MCF 10A (cell line): Measurements from ENCODE around the gene PCA3. TPM values are rescaled to one million over a fixed set of nuclear protein-coding genes. Genes with fewer than 3 reads are reported as not detected.
"Not testable (repeated sequence)": the region's sequence is repeated elsewhere in the genome, so short reads cannot be mapped to it uniquely, and the experiment has no call there.

Experiments
- BruUV-seq: library from RNA; stranded (reverse); fragments of 400-500 nt; replicated peaks from 2 replicates; lab custom pipeline; 2021; lab: Mats Ljungman, UMichigan
- CTCF ChIA-PET: fragments of 300-600 bp; sonication (Branson Sonifier 250); formaldehyde crosslinking; extraction: SDS; loops from one replicate; lab custom pipeline; 2021; ENCODE audit warnings: antibody characterized with exemption, inconsistent platforms; lab: Yijun Ruan, JAX
- POLR2A ChIA-PET: fragments of 300-600, 350-650 bp; sonication (Branson Sonifier 250); formaldehyde crosslinking; extraction: SDS; loops from one replicate; lab custom pipeline; 2020; ENCODE audit warnings: antibody characterized with exemption, inconsistent platforms; lab: Yijun Ruan, JAX
- DNase-seq: peaks from one replicate; pipeline ENCODE4 v3.0.0-alpha.2; 2018; ENCODE audit not compliant: unreplicated experiment
- H3K27ac Mint-ChIP-seq: one replicate; pipeline ENCODE4 v1.8.0; 2022; ENCODE audit warnings: mild to moderate bottlenecking, low read depth, mixed read lengths; ENCODE audit not compliant: unreplicated experiment
- H3K27me3 Mint-ChIP-seq: one replicate; pipeline ENCODE4 v1.8.0; 2022; ENCODE audit warnings: mixed read lengths; ENCODE audit not compliant: insufficient read depth, unreplicated experiment
- H3K36me3 Mint-ChIP-seq: one replicate; pipeline ENCODE4 v1.8.0; 2022; ENCODE audit warnings: mild to moderate bottlenecking, moderate library complexity, mixed read lengths; ENCODE audit not compliant: insufficient read depth, unreplicated experiment
- H3K4me1 Mint-ChIP-seq: one replicate; pipeline ENCODE4 v1.8.0; 2022; ENCODE audit warnings: mixed read lengths; ENCODE audit not compliant: insufficient read depth, unreplicated experiment
- H3K4me3 Mint-ChIP-seq: one replicate; pipeline ENCODE4 v1.8.0; 2022; ENCODE audit warnings: mild to moderate bottlenecking, moderate library complexity, mixed read lengths; ENCODE audit not compliant: unreplicated experiment
- H3K9me3 Mint-ChIP-seq: one replicate; pipeline ENCODE4 v1.8.0; 2022; ENCODE audit warnings: mixed read lengths; ENCODE audit not compliant: unreplicated experiment
- intact Hi-C: fragments of 100-400 bp; cut with micrococcal nuclease; formaldehyde crosslinking; loops from 2 replicates; pipeline ENCODE4 v1.14.1; 2022
- total RNA-seq: library from RNA; stranded (reverse); gene quantifications from 2 replicates; pipeline ENCODE4 v1.2.3, GENCODE V29; 2022
- TF ChIP-seq, protein P1 (sequence below): fragments of 200-600 bp; IDR thresholded peaks from one replicate; pipeline ENCODE4 v1.8.0; 2022; ENCODE audit warnings: antibody characterized with exemption, mild to moderate bottlenecking; ENCODE audit not compliant: unreplicated experiment

PCA3 gene
- total RNA-seq, 1 experiment from 2014 or later: not detected

DNA sequence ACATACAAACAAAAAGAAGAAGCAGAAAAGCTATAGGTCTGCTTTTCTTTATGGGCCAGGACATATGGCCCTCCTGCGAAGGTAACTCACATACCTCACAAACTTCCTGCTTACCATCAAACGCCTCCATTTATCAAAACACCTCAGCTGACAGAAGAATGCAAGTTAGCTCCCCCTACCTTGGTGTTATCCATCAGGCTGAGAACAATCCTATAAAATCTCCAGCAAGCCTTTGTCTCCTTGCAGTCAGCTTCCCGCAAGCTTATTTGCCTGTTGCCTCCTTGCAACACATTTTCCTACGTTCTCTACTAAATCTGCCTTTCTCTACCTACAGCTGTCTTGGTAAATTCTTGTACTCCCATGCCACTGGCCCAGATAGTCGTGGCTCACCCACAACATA, 22.7 kb upstream of the PCA3 start:
- Mint-ChIP-seq H3K4me1 (no peaks in the 10 kb centered on the region), H3K4me3 (no peak overlapping the region), H3K27ac (no peak overlapping the region), H3K9me3 (no peaks in the 10 kb centered on the region), H3K27me3 (no peaks in the 10 kb centered on the region), H3K36me3 (no peaks in the 10 kb centered on the region)
- TF ChIP-seq, protein P1, sequence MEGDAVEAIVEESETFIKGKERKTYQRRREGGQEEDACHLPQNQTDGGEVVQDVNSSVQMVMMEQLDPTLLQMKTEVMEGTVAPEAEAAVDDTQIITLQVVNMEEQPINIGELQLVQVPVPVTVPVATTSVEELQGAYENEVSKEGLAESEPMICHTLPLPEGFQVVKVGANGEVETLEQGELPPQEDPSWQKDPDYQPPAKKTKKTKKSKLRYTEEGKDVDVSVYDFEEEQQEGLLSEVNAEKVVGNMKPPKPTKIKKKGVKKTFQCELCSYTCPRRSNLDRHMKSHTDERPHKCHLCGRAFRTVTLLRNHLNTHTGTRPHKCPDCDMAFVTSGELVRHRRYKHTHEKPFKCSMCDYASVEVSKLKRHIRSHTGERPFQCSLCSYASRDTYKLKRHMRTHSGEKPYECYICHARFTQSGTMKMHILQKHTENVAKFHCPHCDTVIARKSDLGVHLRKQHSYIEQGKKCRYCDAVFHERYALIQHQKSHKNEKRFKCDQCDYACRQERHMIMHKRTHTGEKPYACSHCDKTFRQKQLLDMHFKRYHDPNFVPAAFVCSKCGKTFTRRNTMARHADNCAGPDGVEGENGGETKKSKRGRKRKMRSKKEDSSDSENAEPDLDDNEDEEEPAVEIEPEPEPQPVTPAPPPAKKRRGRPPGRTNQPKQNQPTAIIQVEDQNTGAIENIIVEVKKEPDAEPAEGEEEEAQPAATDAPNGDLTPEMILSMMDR: no peak
- ChIA-PET CTCF (interaction anchor here (0.6 to 0.8 kb wide), 2 partner anchors 81 to 269 kb away, joined by 3 to 4 read pairs; no protein-coding TSS in a partner anchor), POLR2A (interaction anchor here (0.6 kb wide), 1 partner anchor 13 kb away, joined by 3 read pairs; no protein-coding TSS in a partner anchor)
- intact Hi-C loops: no loop called here
- no peak for DNase-seq
- no TSS peak for BruUV-seq

DNA sequence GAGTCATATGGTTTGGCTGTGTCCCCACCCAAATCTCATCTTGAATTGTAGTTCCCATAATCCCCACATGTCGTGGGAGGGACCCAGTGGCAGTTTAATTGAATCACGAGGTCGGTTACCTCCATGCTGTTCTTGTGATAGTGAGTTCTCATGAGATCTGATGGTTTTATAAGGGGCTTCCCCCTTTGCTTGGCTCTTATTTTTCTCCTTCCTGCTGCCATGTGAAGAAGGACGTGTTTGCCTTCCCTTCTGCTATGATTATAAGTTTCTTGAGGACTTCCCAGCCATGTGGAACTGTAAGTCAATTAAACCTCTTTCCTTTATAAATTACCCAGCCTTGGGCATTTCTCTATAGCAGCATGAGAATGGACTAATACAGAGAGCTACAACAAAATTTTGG, 21.3 kb upstream of the PCA3 start:
- H3K36me3 Mint-ChIP-seq, DNase-seq, H3K4me3 Mint-ChIP-seq, H3K27ac Mint-ChIP-seq, intact Hi-C loops, H3K9me3 Mint-ChIP-seq, H3K4me1 Mint-ChIP-seq, POLR2A ChIA-PET, BruUV-seq, H3K27me3 Mint-ChIP-seq: not testable (repeated sequence)
- CTCF ChIA-PET: interaction anchor here (0.5 kb wide), 1 partner anchor 163 kb away, joined by 4 read pairs; no protein-coding TSS in a partner anchor

- no peaks in the 10 kb centered on the region for H3K36me3 Mint-ChIP-seq
- ChIA-PET CTCF (interaction anchor here (1.4 kb wide), 1 partner anchor 13 kb away, joined by 3 read pairs; no protein-coding TSS in a partner anchor), POLR2A (no interaction called here)
- H3K4me3 Mint-ChIP-seq: no peak overlapping the region
- no peak for DNase-seq
- no peaks in the 10 kb centered on the region for H3K4me1 Mint-ChIP-seq
- TF ChIP-seq, protein P1: no peak
- H3K27me3 Mint-ChIP-seq: peaks cover 12% of the 10 kb centered on the region
- H3K9me3 Mint-ChIP-seq: no peaks in the 10 kb centered on the region
- intact Hi-C loops: no loop called here
- no TSS peak for BruUV-seq
- no peak overlapping the region for H3K27ac Mint-ChIP-seq
These were observed 20.3 kb upstream of the PCA3 start for GRCh38 chr9:76743931-76744330.

DNA sequence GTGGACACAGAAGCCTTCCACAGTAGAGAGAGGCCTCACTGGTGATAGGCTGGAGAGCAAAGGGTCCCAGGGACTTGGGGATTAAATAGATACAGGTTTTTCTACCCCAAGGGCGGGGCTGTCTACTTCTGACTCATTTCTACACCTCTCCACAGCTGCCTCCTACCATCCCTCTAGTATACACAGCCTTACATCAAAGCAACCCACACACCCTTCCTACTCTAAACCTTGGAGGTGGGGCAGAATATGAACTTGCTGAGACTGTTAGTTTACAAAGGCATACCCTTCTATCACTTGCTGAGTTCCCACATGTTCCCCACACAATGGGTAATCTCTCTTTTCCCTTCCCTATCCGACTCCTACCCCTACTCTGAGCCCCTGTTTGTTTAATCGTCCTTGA, 19.9 kb upstream of the PCA3 start:
- H3K4me3 Mint-ChIP-seq: no peak overlapping the region
- BruUV-seq: no TSS peak
- DNase-seq: no peak
- no peaks in the 10 kb centered on the region for H3K4me1 Mint-ChIP-seq
- POLR2A ChIA-PET: no interaction called here
- CTCF ChIA-PET: interaction anchor here (0.6 to 1.4 kb wide), 2 partner anchors 13 to 245 kb away, joined by 3 read pairs; no protein-coding TSS in a partner anchor
- no peak overlapping the region for H3K27ac Mint-ChIP-seq
- H3K27me3 Mint-ChIP-seq: peaks cover 16% of the 10 kb centered on the region
- no peaks in the 10 kb centered on the region for H3K9me3 Mint-ChIP-seq
- TF ChIP-seq, protein P1: no peak
- intact Hi-C loops: no loop called here
- H3K36me3 Mint-ChIP-seq: no peaks in the 10 kb centered on the region
